Small intestine (tissue), 7 donors: ENCODE measurements around the gene RET. TPM values are rescaled to one million over a fixed set of nuclear protein-coding genes. Genes with fewer than 3 reads are reported as not detected.

Experiments
- DNase-seq, 2 donors: peaks; one replicate each; pipeline versions ENCODE4 v3.0.0 to v3.0.0-alpha.2; 2013
- FAIRE-seq: peaks from 2 replicates; lab custom pipeline; 2012; peaks lifted over from hg19 to GRCh38; lab: Jason Lieb, UNC
- H3K27ac ChIP-seq, 3 donors: one replicate each; pipeline ENCODE4 v1.5.1; 2013; ENCODE audit warnings: low read length in 2 of 3, mild to moderate bottlenecking in 2 of 3, control low read depth in 1 of 3, inconsistent platforms in 1 of 3, low read depth in 1 of 3, moderate library complexity in 1 of 3
- H3K27me3 ChIP-seq, 3 donors: one replicate each; pipeline ENCODE4 v1.6.1; 2013; ENCODE audit warnings: low read length in 3 of 3, inconsistent platforms in 1 of 3; ENCODE audit not compliant: control insufficient read depth in 3 of 3, insufficient read depth in 3 of 3
- H3K36me3 ChIP-seq, 3 donors: one replicate each; pipeline ENCODE4 v1.6.1; 2013; ENCODE audit warnings: low read length in 3 of 3, inconsistent platforms in 1 of 3, low read depth in 1 of 3, mild to moderate bottlenecking in 1 of 3, moderate library complexity in 1 of 3; ENCODE audit not compliant: control insufficient read depth in 3 of 3, insufficient read depth in 2 of 3
- H3K4me1 ChIP-seq, 3 donors: one replicate each; pipeline ENCODE4 v1.6.1; 2013; ENCODE audit warnings: low read length in 2 of 3, inconsistent platforms in 1 of 3, low read depth in 1 of 3, mild to moderate bottlenecking in 1 of 3, moderate library complexity in 1 of 3; ENCODE audit not compliant: control insufficient read depth in 3 of 3, insufficient read depth in 2 of 3
- H3K4me3 ChIP-seq, 3 donors: one replicate each; pipeline ENCODE4 v1.5.1; 2013; ENCODE audit warnings: low read length in 3 of 3, control low read depth in 1 of 3, inconsistent platforms in 1 of 3, low read depth in 1 of 3, mild to moderate bottlenecking in 1 of 3, moderate library complexity in 1 of 3
- H3K9me3 ChIP-seq, 2 donors: one replicate each; pipeline ENCODE4 v1.6.1; 2013; ENCODE audit warnings: low read depth in 1 of 2, low read length in 1 of 2; ENCODE audit not compliant: control insufficient read depth in 2 of 2, insufficient read depth in 1 of 2
- WGBS, 3 donors: extraction: QIAGEN DNeasy Blood & Tissue Kit; methylation state at CpG; one replicate each; pipeline ENCODE4 v1.1.7; 2013; 5-methylcytosine and 5-hydroxymethylcytosine counted together
- polyA plus RNA-seq, 4 donors: library from polyadenylated mRNA; stranded (reverse) in 3 of 4; unstranded in 1 of 4; fragments of 200-250 nt in 3 of 4; fragments of 120-200 nt in 1 of 4; gene quantifications; one replicate each; pipeline versions ENCODE4 v1.2.1 to v1.2.3, GENCODE V29; 2013
- donor health status: healthy with polysubstance abuse.
- donor health status: control.
- donor health status: control.
- donor health status: Bipolar disorder and iron deficiency.
- donor health status: healthy.

RET gene
- polyA plus RNA-seq, 4 donors = 5.3 to 11.0 TPM; not detected in 2

DNA sequence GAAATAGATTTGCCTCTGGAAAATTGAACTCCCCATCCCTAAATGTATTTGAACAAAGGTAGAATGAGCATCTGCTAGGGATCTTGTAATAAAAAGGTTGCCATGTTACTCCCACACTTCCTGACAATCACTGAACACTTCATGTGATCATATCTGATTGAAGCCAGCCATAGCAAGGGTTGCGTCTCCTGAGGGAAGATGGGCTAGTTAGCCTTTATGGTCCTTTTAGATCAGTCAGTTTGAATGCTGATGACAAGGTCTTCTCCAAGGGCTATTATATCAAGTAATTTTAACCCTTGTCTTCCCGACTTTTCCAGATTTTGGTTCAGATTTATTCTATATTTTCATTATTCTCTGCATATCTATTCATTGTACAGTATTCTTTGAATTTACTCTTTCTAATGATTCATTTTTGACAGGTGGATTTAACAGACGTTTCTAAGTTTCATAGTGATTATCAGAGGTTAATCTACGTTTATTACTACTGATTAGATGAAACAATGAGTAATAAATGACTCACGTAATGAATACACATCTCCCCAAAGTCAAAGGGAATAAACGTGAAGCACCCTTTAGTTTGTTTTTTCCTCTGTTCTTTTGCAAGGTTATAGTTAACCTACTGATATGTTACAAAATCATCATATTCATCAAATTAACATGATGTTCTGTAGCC lies 89.5 kb downstream of the RET start:
- peak; percentile 81 for FAIRE-seq
- Histone ChIP-seq H3K27me3 (no peaks in the 10 kb centered on the region), H3K9me3 (no peaks in the 10 kb centered on the region), H3K36me3 (peaks cover 0 to 5% (median 3%) of the 10 kb centered on the region in 3 donors), H3K4me1 (no peaks in the 10 kb centered on the region), H3K4me3 (no peak overlapping the region), H3K27ac (no peak overlapping the region)
- 8 to 55% (median 25%) methylated on average over 6 of the region's 6 CpGs for WGBS, 3 donors
- peak in 1 of 2 donors; percentile 23 for DNase-seq

DNA sequence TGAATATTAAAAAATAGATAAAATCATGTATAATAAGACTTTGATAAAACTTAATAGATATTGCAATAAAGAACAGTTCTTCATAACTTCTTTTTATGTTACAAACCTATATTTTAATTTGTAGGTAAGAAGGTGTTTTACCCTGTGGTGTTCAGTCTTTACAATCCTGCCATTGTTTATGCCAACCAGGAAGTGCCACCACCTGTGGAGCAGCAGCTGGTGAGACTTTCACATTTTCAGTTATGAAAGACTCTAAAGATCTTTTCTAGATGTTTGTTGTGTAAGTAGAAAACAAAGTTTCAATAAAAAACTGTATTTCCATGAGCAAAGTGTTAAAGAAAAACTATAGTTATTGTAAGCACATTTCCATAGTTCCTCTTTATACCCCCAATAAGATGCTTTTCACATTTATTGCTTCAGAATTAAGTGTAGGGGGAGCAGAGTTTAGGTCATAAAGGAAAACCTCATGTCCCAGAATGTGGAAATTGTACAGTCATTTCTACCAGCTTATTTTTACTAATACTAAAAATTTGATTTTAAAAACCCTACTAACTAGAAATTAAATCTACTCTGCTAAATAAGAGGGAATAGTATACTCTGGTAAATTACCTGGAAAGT lies 90.1 kb downstream of the RET start:
- H3K9me3 ChIP-seq = no peaks in the 10 kb centered on the region
- H3K27ac ChIP-seq = no peak overlapping the region
- H3K4me1 ChIP-seq = no peaks in the 10 kb centered on the region
- H3K4me3 ChIP-seq = no peak overlapping the region
- no peaks in the 10 kb centered on the region for H3K27me3 ChIP-seq
- DNase-seq (peak; percentile 22 to 31), FAIRE-seq (no peak)
- peaks cover 0 to 3% (median 2%) of the 10 kb centered on the region in 3 donors for H3K36me3 ChIP-seq

DNA sequence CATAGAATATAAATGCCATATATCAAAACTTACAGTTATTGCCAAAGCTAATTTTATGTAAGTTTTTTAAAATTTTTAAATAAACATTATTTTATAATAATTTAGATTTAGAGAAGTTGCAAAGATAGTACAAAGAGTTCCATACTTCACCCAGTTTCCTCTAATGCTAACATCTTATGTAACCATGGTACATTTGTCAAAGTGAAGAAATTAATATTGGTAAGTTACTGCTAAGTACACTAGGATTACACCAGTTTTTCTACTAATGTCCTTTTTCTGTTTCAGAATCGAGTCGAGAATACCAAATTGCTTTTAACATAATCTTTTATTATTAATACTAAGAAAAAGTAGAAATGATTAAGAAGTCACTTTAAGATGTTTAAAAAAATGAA lies 90.6 kb downstream of the RET start:
- H3K27ac ChIP-seq = no peak overlapping the region
- WGBS, 3 donors = 79 to 95% (median 90%) methylated on average over 2 of the region's 2 CpGs
- H3K4me3 ChIP-seq = no peak overlapping the region
- H3K27me3 ChIP-seq = no peaks in the 10 kb centered on the region
- peaks cover 0 to 2% (median 2%) of the 10 kb centered on the region in 3 donors for H3K36me3 ChIP-seq
- DNase-seq (no peak), FAIRE-seq (peak; percentile 88)
- no peaks in the 10 kb centered on the region for H3K9me3 ChIP-seq
- H3K4me1 ChIP-seq = peaks cover 0 to 2% (median 0%) of the 10 kb centered on the region in 3 donors

DNA sequence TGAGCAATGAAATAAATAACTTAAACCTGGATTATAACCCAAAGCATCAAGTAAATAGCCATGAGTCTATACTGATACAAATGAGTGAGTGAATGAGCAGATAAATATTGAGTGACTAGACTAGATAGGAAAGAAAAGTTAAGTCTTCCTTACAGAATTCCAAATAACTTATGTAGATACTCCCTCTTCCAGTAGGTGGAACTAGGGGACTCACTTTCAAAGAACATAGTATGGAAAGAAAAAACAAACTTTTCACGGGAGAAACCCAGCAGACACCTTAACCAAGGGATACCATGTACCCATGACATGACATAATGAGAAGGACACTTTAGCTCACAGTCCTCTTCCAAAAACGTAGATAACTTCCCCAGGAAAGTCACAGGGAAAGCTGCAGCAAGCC lies 93.6 kb downstream of the RET start:
- H3K27me3 ChIP-seq = no peaks in the 10 kb centered on the region
- H3K4me3 ChIP-seq = no peak overlapping the region
- WGBS, 3 donors = 33 to 71% (median 49%) methylated on average over 2 of the region's 2 CpGs
- H3K9me3 ChIP-seq = no peaks in the 10 kb centered on the region
- DNase-seq = peak in 1 of 2 donors; percentile 12
- no peak for FAIRE-seq
- no peak overlapping the region for H3K27ac ChIP-seq
- H3K4me1 ChIP-seq = peaks cover 0 to 7% (median 0%) of the 10 kb centered on the region in 3 donors
- peaks cover 0 to 2% (median 2%) of the 10 kb centered on the region in 3 donors for H3K36me3 ChIP-seq

DNA sequence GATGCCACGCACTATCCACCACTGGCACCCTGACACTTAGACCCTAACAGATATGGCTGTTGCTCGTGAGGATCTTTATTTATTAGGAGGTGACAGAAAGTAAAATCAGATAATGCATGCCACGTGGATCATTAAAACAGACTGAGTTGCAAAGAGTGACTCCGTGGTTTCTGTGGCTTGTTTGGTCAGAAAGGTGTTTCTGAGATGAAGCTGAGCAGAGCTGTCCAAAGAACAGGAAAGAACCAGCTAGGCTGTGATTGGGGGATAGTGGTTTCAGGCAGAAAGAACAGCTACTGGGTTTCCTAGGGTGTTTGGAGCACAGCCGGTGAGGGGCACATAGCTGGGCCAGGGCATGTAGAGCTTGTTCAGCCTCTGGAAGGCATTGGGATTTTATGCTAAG lies 95.8 kb downstream of the RET start:
- 76 to 90% (median 82%) methylated on average over 5 of the region's 5 CpGs for WGBS, 3 donors
- FAIRE-seq (no peak), DNase-seq (no peak)
- H3K27me3 ChIP-seq = no peaks in the 10 kb centered on the region
- no peak overlapping the region for H3K4me3 ChIP-seq
- H3K4me1 ChIP-seq = peaks cover 0 to 7% (median 0%) of the 10 kb centered on the region in 3 donors
- H3K9me3 ChIP-seq = no peaks in the 10 kb centered on the region
- H3K36me3 ChIP-seq = peaks cover 0 to 7% (median 5%) of the 10 kb centered on the region in 3 donors
- H3K27ac ChIP-seq = no peak overlapping the region

DNA sequence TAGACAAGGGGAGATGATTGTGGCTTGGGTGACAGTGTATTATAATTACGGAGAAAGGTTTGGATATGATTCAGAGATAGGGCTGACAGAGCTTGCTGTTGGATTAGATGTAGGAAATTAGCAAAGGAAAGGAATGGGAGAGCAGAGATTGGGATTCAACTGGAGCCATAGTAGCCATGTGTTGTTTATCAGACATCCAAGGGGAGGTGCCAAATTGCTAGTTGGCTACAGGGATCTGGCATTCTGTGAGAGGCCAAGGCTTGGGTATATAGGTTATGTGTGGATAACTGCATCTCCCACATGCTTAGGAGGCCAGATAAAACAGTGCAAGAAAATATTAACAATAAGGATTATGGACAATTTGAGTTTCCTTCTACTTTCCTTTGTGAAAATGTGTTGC lies 96.3 kb downstream of the RET start:
- H3K36me3 ChIP-seq = peaks cover 0 to 7% (median 5%) of the 10 kb centered on the region in 3 donors
- peaks cover 0 to 1% of the 10 kb centered on the region in 2 donors for H3K9me3 ChIP-seq
- H3K27me3 ChIP-seq = no peaks in the 10 kb centered on the region
- H3K27ac ChIP-seq = no peak overlapping the region
- DNase-seq (no peak), FAIRE-seq (no peak)
- WGBS, 3 donors = 80 to 89% (median 85%) methylated on average over 1 of the region's 1 CpG
- no peak overlapping the region for H3K4me3 ChIP-seq
- peaks cover 0 to 7% (median 0%) of the 10 kb centered on the region in 3 donors for H3K4me1 ChIP-seq

DNA sequence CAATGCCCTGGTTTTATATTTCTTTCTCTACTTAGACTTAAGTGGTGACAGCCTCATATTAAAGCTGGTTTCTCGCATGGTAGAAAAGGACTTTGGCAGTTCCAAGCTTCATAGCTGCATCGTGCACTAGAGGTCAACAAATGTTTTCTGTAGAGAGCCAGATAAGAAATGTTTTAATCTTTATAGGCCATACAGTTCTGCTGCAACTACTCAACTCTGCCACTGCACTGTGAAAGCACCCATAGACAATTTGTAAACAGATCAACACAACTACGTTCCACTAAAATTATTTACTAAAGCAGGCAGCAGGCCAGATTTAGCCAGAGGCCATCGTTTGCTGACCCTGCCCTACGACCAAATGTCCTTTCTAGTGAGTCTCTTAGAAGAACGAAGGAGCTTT lies 98.1 kb downstream of the RET start:
- H3K4me1 ChIP-seq = peaks cover 0 to 7% (median 0%) of the 10 kb centered on the region in 3 donors
- H3K27me3 ChIP-seq = no peaks in the 10 kb centered on the region
- H3K27ac ChIP-seq = no peak overlapping the region
- DNase-seq (peak; percentile 17 to 62), FAIRE-seq (no peak)
- peaks cover 0 to 10% (median 3%) of the 10 kb centered on the region in 3 donors for H3K36me3 ChIP-seq
- WGBS, 3 donors = 21 to 48% (median 37%) methylated on average over 6 of the region's 6 CpGs
- H3K9me3 ChIP-seq = peaks cover 0 to 9% of the 10 kb centered on the region in 2 donors
- no peak overlapping the region for H3K4me3 ChIP-seq

DNA sequence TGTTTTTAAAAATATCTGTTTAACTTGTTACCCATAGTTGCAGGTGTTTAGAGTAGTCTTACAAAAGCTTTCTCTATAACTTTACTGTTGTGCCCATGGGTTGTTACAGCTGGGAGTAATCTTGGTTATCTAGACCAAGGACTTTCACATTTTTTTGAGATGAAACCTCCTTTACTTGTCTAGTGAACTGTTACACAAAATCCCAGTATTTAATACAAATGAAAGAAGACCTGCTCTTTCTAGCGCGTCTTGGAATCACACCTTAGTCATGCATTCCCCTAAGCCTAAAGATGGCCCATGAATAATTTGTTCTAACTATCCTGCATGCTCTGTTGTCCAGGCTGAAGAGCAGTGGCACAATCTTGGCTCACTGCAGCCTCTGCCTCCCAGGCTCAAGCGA lies 99.4 kb downstream of the RET start:
- Histone ChIP-seq H3K4me1 (peaks cover 0 to 7% (median 0%) of the 10 kb centered on the region in 3 donors), H3K9me3 (peaks cover 0 to 10% of the 10 kb centered on the region in 2 donors), H3K4me3 (no peak overlapping the region), H3K27me3 (no peaks in the 10 kb centered on the region), H3K27ac (no peak overlapping the region), H3K36me3 (peaks cover 0 to 11% (median 3%) of the 10 kb centered on the region in 3 donors)
- DNase-seq (no peak), FAIRE-seq (no peak)
- 82 to 91% (median 83%) methylated on average over 3 of the region's 3 CpGs for WGBS, 3 donors
